Measurements from ENCODE around the gene EPM2A.
A peak's percentile ranks its signal among the peaks of the same experiment; 100 is the strongest.
"Not testable (repeated sequence)": the region's sequence is repeated elsewhere in the genome, so short reads cannot be mapped to it uniquely, and the experiment has no call there.

EPM2A gene

GRCh38 chr6:145735356-145736165 is at the start of gene EPM2A:
TSS of gene EPM2A (minus strand) at chr6:145735520. CDS start at chr6:145735498, 22 bp downstream.
- peak; percentile 49 to 90 (median 77) for DNase-seq
- intact Hi-C loops (cut with DNase I), result loop anchor here (2.0 to 10.0 kb wide), 2 partner anchors 79 to 229 kb away; partner anchors contain the start of genes FBXO30 and SHPRH

GRCh38 chr6:145784683-145785082 is 49.4 kb upstream of the EPM2A start:
- no peak for DNase-seq
- intact Hi-C loops (cut with DNase I), result no loop called here

GRCh38 chr6:145783796-145784195 is 48.5 kb upstream of the EPM2A start:
- intact Hi-C loops (cut with DNase I), result no loop called here
- DNase-seq, result no peak

GRCh38 chr6:145772846-145773245 is 37.5 kb upstream of the EPM2A start:
- intact Hi-C loops (cut with DNase I), result no loop called here

GRCh38 chr6:145765449-145765848 is 30.1 kb upstream of the EPM2A start:
- DNase-seq, result no peak
- intact Hi-C loops (cut with DNase I), result no loop called here

More at GRCh38 chr6:145772846-145773245, 37.5 kb upstream of the EPM2A start:
- no peak for DNase-seq

- intact Hi-C loops (cut with DNase I), result no loop called here
Measured at GRCh38 chr6:145763742-145764141, 28.4 kb upstream of the EPM2A start.

GRCh38 chr6:145761584-145761983 is 26.3 kb upstream of the EPM2A start:
- DNase-seq, result no peak
- intact Hi-C loops (cut with DNase I), result no loop called here

More at GRCh38 chr6:145763742-145764141, 28.4 kb upstream of the EPM2A start:
- no peak for DNase-seq

- DNase-seq, result no peak
- intact Hi-C loops (cut with DNase I), result no loop called here
Measured at GRCh38 chr6:145758113-145758512, 22.8 kb upstream of the EPM2A start.

GRCh38 chr6:145756170-145756662 is 20.9 kb upstream of the EPM2A start:
- DNase-seq, result no peak
- intact Hi-C loops (cut with DNase I), result no loop called here

- no peak for DNase-seq
- intact Hi-C loops (cut with DNase I), result no loop called here
Measured at GRCh38 chr6:145755682-145756081, 20.4 kb upstream of the EPM2A start.

GRCh38 chr6:145752638-145753037 is 17.3 kb upstream of the EPM2A start:
- no peak for DNase-seq
- intact Hi-C loops (cut with DNase I), result no loop called here

- intact Hi-C loops (cut with DNase I), result no loop called here
- no peak for DNase-seq
Measured at GRCh38 chr6:145749632-145750031, 14.3 kb upstream of the EPM2A start.

GRCh38 chr6:145745861-145746260 is 10.5 kb upstream of the EPM2A start:
- intact Hi-C loops (cut with DNase I), result no loop called here
- DNase-seq, result no peak

GRCh38 chr6:145744619-145745018 is 9.3 kb upstream of the EPM2A start:
- intact Hi-C loops (cut with DNase I), result no loop called here
- DNase-seq, result no peak

GRCh38 chr6:145743332-145743731 is 8.0 kb upstream of the EPM2A start:
- DNase-seq, result no peak
- intact Hi-C loops (cut with DNase I), result no loop called here

- DNase-seq; intact Hi-C loops (cut with DNase I): not testable (repeated sequence)
Measured at GRCh38 chr6:145742472-145742871, 7.2 kb upstream of the EPM2A start.

- intact Hi-C loops (cut with DNase I), result loop anchor here (10.0 kb wide), 1 partner anchor 225 kb away; the partner anchor contains the start of gene SHPRH
Measured at GRCh38 chr6:145739685-145740084, 4.4 kb upstream of the EPM2A start.

GRCh38 chr6:145738265-145738664 is 2.9 kb upstream of the EPM2A start:
- intact Hi-C loops (cut with DNase I), result loop anchor here (10.0 kb wide), 1 partner anchor 227 kb away; the partner anchor contains the start of gene SHPRH
- DNase-seq, result no peak

More at GRCh38 chr6:145739685-145740084, 4.4 kb upstream of the EPM2A start:
- not testable (repeated sequence) for DNase-seq

- intact Hi-C loops (cut with DNase I), result loop anchor here (10.0 kb wide), 1 partner anchor 228 kb away; the partner anchor contains the start of gene SHPRH
- peak in 2 of 42 donors; percentile 3 to 7 for DNase-seq
Measured at GRCh38 chr6:145736661-145737144, 1.4 kb upstream of the EPM2A start.
